ENCODE measurements around the gene EEF1B2. TPM values are rescaled to one million over a fixed set of nuclear protein-coding genes. Genes with fewer than 3 reads are reported as not detected.

EEF1B2 gene
- total and polyA plus RNA-seq, 2 of the 13 experiments (the other 11 are each of a cell fraction or from before 2014, with no cell fraction given) = 1,284 to 1,731 TPM

DNA sequence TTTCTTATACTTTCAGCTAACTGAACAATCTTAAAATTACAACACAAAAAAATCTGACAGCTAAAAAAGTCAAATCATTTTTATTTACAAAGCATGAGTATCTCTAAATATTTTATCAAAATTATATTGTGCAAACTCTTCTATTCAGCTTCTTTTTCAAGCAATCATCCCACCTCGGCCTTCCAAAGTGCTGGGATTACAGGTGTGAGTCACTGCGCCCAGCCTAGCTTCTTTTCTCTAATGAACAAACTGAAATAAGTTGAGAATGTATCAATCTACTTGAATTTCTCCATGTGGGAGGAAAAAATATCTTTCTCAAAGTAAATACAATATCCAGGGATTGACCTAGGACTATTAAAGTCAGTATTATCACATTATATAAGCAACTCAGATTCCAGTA is 15.3 kb upstream of the EEF1B2 start:
- no peak overlapping the region for H3K4me3 ChIP-seq (replicated peaks in 1 of 3; ENCODE audit: insufficient read depth in 1 of 3, low read depth in 2 of 3, low read length in 3 of 3)
- no peaks in the 10 kb centered on the region for H3K27me3 ChIP-seq (ENCODE audit: control insufficient read depth in 1 of 2, insufficient read depth in 2 of 2, low read length in 2 of 2)
- H3K9ac ChIP-seq (ENCODE audit: insufficient read depth, low read depth, low read length) = no peak overlapping the region
- WGBS (ENCODE audit: low lambda C conversion rate) = 97% methylated on average over 2 of the region's 2 CpGs
- no peak overlapping the region for H3K27ac ChIP-seq (ENCODE audit: extremely low read length, insufficient read depth, low read length)
- intact Hi-C loops (cut with micrococcal nuclease; ENCODE audit: unreplicated experiment) (no loop called here), in situ Hi-C loops (cut with HindIII; ENCODE audit: extremely low pct_ligation_motif_present, low pct_unique_long_range_greater_than_20kb) (no loop called here)
- H4K20me1 ChIP-seq (ENCODE audit: insufficient read depth, low read length) = no peaks in the 10 kb centered on the region
- no peak for FAIRE-seq
- H2AFZ ChIP-seq (ENCODE audit: low read length) = no peak overlapping the region
- ATAC-seq = no peak
- no peaks in the 10 kb centered on the region for H3K79me2 ChIP-seq (ENCODE audit: insufficient read depth, low read length)
- POLR2A ChIA-PET = no interaction called here
- H3K4me1 ChIP-seq (ENCODE audit: insufficient read depth, low read length) = no peaks in the 10 kb centered on the region
- no peak overlapping the region for H3K4me2 ChIP-seq (ENCODE audit: low read depth, low read length)
- DNase-seq (ENCODE audit: low spot score) = no peak
- no TSS peak for BruUV-seq (replicated peaks)
- CTCF ChIA-PET (ENCODE audit: low intra/inter-chr PET ratio, low total read pairs) = no interaction called here
- H3K9me3 ChIP-seq (ENCODE audit: low read length) = no peaks in the 10 kb centered on the region
- peaks cover 29 to 86% of the 10 kb centered on the region in 2 experiments for H3K36me3 ChIP-seq (replicated peaks in 1 of 2; ENCODE audit: control insufficient read depth in 1 of 2, insufficient read depth in 2 of 2, low read length in 2 of 2)
- TF ChIP-seq ZNF501 (CRISPR knock-in tag; IDR thresholded peaks at IDR 0.05) = no peak
- no peak for TF ChIP-seq ZNF34 (CRISPR knock-in tag; IDR thresholded peaks at IDR 0.05; ENCODE audit: borderline replicate concordance)
- no peak for TF ChIP-seq ZNF160 (CRISPR knock-in tag; IDR thresholded peaks at IDR 0.05)
- no peak for TF ChIP-seq AGO2 (optimal IDR thresholded peaks at IDR 0.05; ENCODE audit: low read depth, low read length)
- no peak for TF ChIP-seq ZNF567 (CRISPR knock-in tag; IDR thresholded peaks at IDR 0.05; ENCODE audit: borderline replicate concordance)
- no peak for TF ChIP-seq RXRA (CRISPR knock-in tag; IDR thresholded peaks at IDR 0.05)
- TF ChIP-seq, protein P1, sequence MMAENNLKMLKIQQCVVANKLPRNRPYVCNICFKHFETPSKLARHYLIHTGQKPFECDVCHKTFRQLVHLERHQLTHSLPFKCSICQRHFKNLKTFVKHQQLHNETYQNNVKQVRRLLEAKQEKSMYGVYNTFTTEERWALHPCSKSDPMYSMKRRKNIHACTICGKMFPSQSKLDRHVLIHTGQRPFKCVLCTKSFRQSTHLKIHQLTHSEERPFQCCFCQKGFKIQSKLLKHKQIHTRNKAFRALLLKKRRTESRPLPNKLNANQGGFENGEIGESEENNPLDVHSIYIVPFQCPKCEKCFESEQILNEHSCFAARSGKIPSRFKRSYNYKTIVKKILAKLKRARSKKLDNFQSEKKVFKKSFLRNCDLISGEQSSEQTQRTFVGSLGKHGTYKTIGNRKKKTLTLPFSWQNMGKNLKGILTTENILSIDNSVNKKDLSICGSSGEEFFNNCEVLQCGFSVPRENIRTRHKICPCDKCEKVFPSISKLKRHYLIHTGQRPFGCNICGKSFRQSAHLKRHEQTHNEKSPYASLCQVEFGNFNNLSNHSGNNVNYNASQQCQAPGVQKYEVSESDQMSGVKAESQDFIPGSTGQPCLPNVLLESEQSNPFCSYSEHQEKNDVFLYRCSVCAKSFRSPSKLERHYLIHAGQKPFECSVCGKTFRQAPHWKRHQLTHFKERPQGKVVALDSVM (CRISPR knock-in tag; IDR thresholded peaks at IDR 0.05) = no peak
- no peak for TF ChIP-seq PLRG1 (conservative IDR thresholded peaks at IDR 0.05)
- TF ChIP-seq ZNF3 (CRISPR knock-in tag; IDR thresholded peaks at IDR 0.05) = no peak
- no peak for TF ChIP-seq ETV5 (CRISPR knock-in tag; IDR thresholded peaks at IDR 0.05; ENCODE audit: borderline replicate concordance)
- no peak for TF ChIP-seq PHF21A (CRISPR knock-in tag; IDR thresholded peaks at IDR 0.05)
- no peak for TF ChIP-seq SALL2 (CRISPR knock-in tag; IDR thresholded peaks at IDR 0.05)
- TF ChIP-seq PAF1 (CRISPR knock-in tag; IDR thresholded peaks at IDR 0.05) = no peak
- TF ChIP-seq PRMT3 (CRISPR knock-in tag; IDR thresholded peaks at IDR 0.05; ENCODE audit: borderline replicate concordance, low read depth) = no peak
- TF ChIP-seq, protein P2, sequence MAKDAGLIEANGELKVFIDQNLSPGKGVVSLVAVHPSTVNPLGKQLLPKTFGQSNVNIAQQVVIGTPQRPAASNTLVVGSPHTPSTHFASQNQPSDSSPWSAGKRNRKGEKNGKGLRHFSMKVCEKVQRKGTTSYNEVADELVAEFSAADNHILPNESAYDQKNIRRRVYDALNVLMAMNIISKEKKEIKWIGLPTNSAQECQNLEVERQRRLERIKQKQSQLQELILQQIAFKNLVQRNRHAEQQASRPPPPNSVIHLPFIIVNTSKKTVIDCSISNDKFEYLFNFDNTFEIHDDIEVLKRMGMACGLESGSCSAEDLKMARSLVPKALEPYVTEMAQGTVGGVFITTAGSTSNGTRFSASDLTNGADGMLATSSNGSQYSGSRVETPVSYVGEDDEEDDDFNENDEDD (CRISPR knock-in tag; IDR thresholded peaks at IDR 0.05; ENCODE audit: borderline replicate concordance) = no peak
- no peak for TF ChIP-seq NFKBIZ (CRISPR knock-in tag; IDR thresholded peaks at IDR 0.05)
- TF ChIP-seq, protein P3, sequence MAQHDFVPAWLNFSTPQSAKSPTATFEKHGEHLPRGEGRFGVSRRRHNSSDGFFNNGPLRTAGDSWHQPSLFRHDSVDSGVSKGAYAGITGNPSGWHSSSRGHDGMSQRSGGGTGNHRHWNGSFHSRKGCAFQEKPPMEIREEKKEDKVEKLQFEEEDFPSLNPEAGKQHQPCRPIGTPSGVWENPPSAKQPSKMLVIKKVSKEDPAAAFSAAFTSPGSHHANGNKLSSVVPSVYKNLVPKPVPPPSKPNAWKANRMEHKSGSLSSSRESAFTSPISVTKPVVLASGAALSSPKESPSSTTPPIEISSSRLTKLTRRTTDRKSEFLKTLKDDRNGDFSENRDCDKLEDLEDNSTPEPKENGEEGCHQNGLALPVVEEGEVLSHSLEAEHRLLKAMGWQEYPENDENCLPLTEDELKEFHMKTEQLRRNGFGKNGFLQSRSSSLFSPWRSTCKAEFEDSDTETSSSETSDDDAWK (CRISPR knock-in tag; IDR thresholded peaks at IDR 0.05) = no peak
- TF ChIP-seq, protein P4, sequence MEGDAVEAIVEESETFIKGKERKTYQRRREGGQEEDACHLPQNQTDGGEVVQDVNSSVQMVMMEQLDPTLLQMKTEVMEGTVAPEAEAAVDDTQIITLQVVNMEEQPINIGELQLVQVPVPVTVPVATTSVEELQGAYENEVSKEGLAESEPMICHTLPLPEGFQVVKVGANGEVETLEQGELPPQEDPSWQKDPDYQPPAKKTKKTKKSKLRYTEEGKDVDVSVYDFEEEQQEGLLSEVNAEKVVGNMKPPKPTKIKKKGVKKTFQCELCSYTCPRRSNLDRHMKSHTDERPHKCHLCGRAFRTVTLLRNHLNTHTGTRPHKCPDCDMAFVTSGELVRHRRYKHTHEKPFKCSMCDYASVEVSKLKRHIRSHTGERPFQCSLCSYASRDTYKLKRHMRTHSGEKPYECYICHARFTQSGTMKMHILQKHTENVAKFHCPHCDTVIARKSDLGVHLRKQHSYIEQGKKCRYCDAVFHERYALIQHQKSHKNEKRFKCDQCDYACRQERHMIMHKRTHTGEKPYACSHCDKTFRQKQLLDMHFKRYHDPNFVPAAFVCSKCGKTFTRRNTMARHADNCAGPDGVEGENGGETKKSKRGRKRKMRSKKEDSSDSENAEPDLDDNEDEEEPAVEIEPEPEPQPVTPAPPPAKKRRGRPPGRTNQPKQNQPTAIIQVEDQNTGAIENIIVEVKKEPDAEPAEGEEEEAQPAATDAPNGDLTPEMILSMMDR (CRISPR knock-in tag; IDR thresholded peaks at IDR 0.05) = no peak
